ENCODE data around the gene KIF26A. TPM values are rescaled to one million over a fixed set of nuclear protein-coding genes. Genes with fewer than 3 reads are reported as not detected.
"Not testable (repeated sequence)": the region's sequence is repeated elsewhere in the genome, so short reads cannot be mapped to it uniquely, and the experiment has no call there.

KIF26A gene
- total RNA-seq, 2 experiments from 2014 or later = 7.7 to 7.9 TPM

- Mint-ChIP-seq H3K27ac (no peak overlapping the region), H3K4me1 (peaks cover 14% of the 10 kb centered on the region), H3K36me3 (ENCODE audit: low read depth) (no peaks in the 10 kb centered on the region), H3K27me3 (no peaks in the 10 kb centered on the region), H3K9me3 (no peaks in the 10 kb centered on the region), H3K4me3 (no peak overlapping the region)
- CTCF ChIA-PET = interaction anchor here (1.7 kb wide), 1 partner anchor 73 kb away, joined by 4 read pairs; no protein-coding TSS in a partner anchor
- no peak for DNase-seq
- POLR2A ChIA-PET = no interaction called here
These were observed 12.6 kb downstream of the KIF26A start for GRCh38 chr14:104151026-104151381.

GRCh38 chr14:104151566-104152245 lies 13.3 kb downstream of the KIF26A start:
- POLR2A ChIA-PET = interaction anchor here (1.7 kb wide), 1 partner anchor 12 kb away, joined by 4 read pairs; no protein-coding TSS in a partner anchor
- no peak overlapping the region for H3K4me3 Mint-ChIP-seq
- H3K4me1 Mint-ChIP-seq = peaks cover 14% of the 10 kb centered on the region
- no peaks in the 10 kb centered on the region for H3K9me3 Mint-ChIP-seq
- DNase-seq = no peak
- H3K36me3 Mint-ChIP-seq (ENCODE audit: low read depth) = no peaks in the 10 kb centered on the region
- H3K27ac Mint-ChIP-seq = no peak overlapping the region
- no peaks in the 10 kb centered on the region for H3K27me3 Mint-ChIP-seq
- CTCF ChIA-PET = interaction anchor here (1.7 kb wide), 1 partner anchor 74 kb away, joined by 4 read pairs; no protein-coding TSS in a partner anchor

GRCh38 chr14:104152246-104152575 lies 13.8 kb downstream of the KIF26A start:
- no peak overlapping the region for H3K4me3 Mint-ChIP-seq
- peaks cover 14% of the 10 kb centered on the region for H3K4me1 Mint-ChIP-seq
- ChIA-PET CTCF (interaction anchor here (1.7 kb wide), 1 partner anchor 74 kb away, joined by 4 read pairs; no protein-coding TSS in a partner anchor), POLR2A (interaction anchor here (1.7 kb wide), 1 partner anchor 13 kb away, joined by 4 read pairs; no protein-coding TSS in a partner anchor)
- H3K9me3 Mint-ChIP-seq = no peaks in the 10 kb centered on the region
- peak overlapping the region; percentile 54 for H3K27ac Mint-ChIP-seq
- no peak for DNase-seq
- no peaks in the 10 kb centered on the region for H3K27me3 Mint-ChIP-seq
- H3K36me3 Mint-ChIP-seq (ENCODE audit: low read depth) = no peaks in the 10 kb centered on the region

GRCh38 chr14:104152686-104153393 lies 14.5 kb downstream of the KIF26A start:
- CTCF ChIA-PET = no interaction called here
- Mint-ChIP-seq H3K27me3 (no peaks in the 10 kb centered on the region), H3K27ac (peak overlapping the region; percentile 54), H3K4me3 (no peak overlapping the region), H3K9me3 (no peaks in the 10 kb centered on the region), H3K36me3 (ENCODE audit: low read depth) (no peaks in the 10 kb centered on the region), H3K4me1 (peaks cover 14% of the 10 kb centered on the region)
- no peak for DNase-seq
- POLR2A ChIA-PET = interaction anchor here (1.7 kb wide), 1 partner anchor 13 kb away, joined by 4 read pairs; no protein-coding TSS in a partner anchor

GRCh38 chr14:104153394-104153755 lies 15.0 kb downstream of the KIF26A start:
- H3K27me3 Mint-ChIP-seq; H3K4me3 Mint-ChIP-seq; CTCF ChIA-PET; POLR2A ChIA-PET; DNase-seq; H3K36me3 Mint-ChIP-seq (ENCODE audit: low read depth); H3K9me3 Mint-ChIP-seq; H3K27ac Mint-ChIP-seq: not testable (repeated sequence)
- H3K4me1 Mint-ChIP-seq = peaks cover 11% of the 10 kb centered on the region

- H3K36me3 Mint-ChIP-seq (ENCODE audit: low read depth) = no peaks in the 10 kb centered on the region
- peaks cover 11% of the 10 kb centered on the region for H3K4me1 Mint-ChIP-seq
- no peak for DNase-seq
- no peak overlapping the region for H3K27ac Mint-ChIP-seq
- no peaks in the 10 kb centered on the region for H3K27me3 Mint-ChIP-seq
- no peaks in the 10 kb centered on the region for H3K9me3 Mint-ChIP-seq
- ChIA-PET CTCF (no interaction called here), POLR2A (no interaction called here)
- no peak overlapping the region for H3K4me3 Mint-ChIP-seq
These were observed 15.9 kb downstream of the KIF26A start for GRCh38 chr14:104154246-104154645.

GRCh38 chr14:104155513-104155912 lies 17.1 kb downstream of the KIF26A start:
- H3K9me3 Mint-ChIP-seq = no peaks in the 10 kb centered on the region
- POLR2A ChIA-PET = no interaction called here
- H3K27ac Mint-ChIP-seq = no peak overlapping the region
- peaks cover 8% of the 10 kb centered on the region for H3K4me1 Mint-ChIP-seq
- H3K36me3 Mint-ChIP-seq (ENCODE audit: low read depth) = no peaks in the 10 kb centered on the region
- H3K4me3 Mint-ChIP-seq = no peak overlapping the region
- H3K27me3 Mint-ChIP-seq = no peaks in the 10 kb centered on the region
- no peak for DNase-seq
- CTCF ChIA-PET = no interaction called here

GRCh38 chr14:104156142-104156541 lies 17.8 kb downstream of the KIF26A start:
- H3K27ac Mint-ChIP-seq = no peak overlapping the region
- no peaks in the 10 kb centered on the region for H3K36me3 Mint-ChIP-seq (ENCODE audit: low read depth)
- no peaks in the 10 kb centered on the region for H3K9me3 Mint-ChIP-seq
- peaks cover 4% of the 10 kb centered on the region for H3K4me1 Mint-ChIP-seq
- no peaks in the 10 kb centered on the region for H3K27me3 Mint-ChIP-seq
- POLR2A ChIA-PET = no interaction called here
- CTCF ChIA-PET = no interaction called here
- no peak overlapping the region for H3K4me3 Mint-ChIP-seq
- no peak for DNase-seq

GRCh38 chr14:104157016-104157928 lies 18.9 kb downstream of the KIF26A start:
- ChIA-PET POLR2A (no interaction called here), CTCF (no interaction called here)
- no peaks in the 10 kb centered on the region for H3K9me3 Mint-ChIP-seq
- DNase-seq = no peak
- H3K27ac Mint-ChIP-seq = no peak overlapping the region
- H3K36me3 Mint-ChIP-seq (ENCODE audit: low read depth) = no peaks in the 10 kb centered on the region
- H3K4me1 Mint-ChIP-seq = peaks cover 4% of the 10 kb centered on the region
- H3K4me3 Mint-ChIP-seq = no peak overlapping the region
- no peaks in the 10 kb centered on the region for H3K27me3 Mint-ChIP-seq

- Mint-ChIP-seq H3K36me3 (ENCODE audit: low read depth) (no peaks in the 10 kb centered on the region), H3K27me3 (no peaks in the 10 kb centered on the region), H3K9me3 (no peaks in the 10 kb centered on the region), H3K27ac (no peak overlapping the region), H3K4me1 (no peaks in the 10 kb centered on the region), H3K4me3 (no peak overlapping the region)
- CTCF ChIA-PET = no interaction called here
- no peak for DNase-seq
- POLR2A ChIA-PET = no interaction called here
These were observed 20.7 kb downstream of the KIF26A start for GRCh38 chr14:104158827-104159798.

GRCh38 chr14:104159990-104160389 lies 21.6 kb downstream of the KIF26A start:
- Mint-ChIP-seq H3K4me1 (no peaks in the 10 kb centered on the region), H3K27me3 (no peaks in the 10 kb centered on the region), H3K9me3 (no peaks in the 10 kb centered on the region), H3K4me3 (no peak overlapping the region), H3K27ac (no peak overlapping the region), H3K36me3 (ENCODE audit: low read depth) (no peaks in the 10 kb centered on the region)
- POLR2A ChIA-PET = no interaction called here
- no peak for DNase-seq
- CTCF ChIA-PET = no interaction called here

- POLR2A ChIA-PET = no interaction called here
- no peaks in the 10 kb centered on the region for H3K4me1 Mint-ChIP-seq
- CTCF ChIA-PET = no interaction called here
These were observed 23.4 kb downstream of the KIF26A start for GRCh38 chr14:104161602-104162367.

More at GRCh38 chr14:104161602-104162367, 23.4 kb downstream of the KIF26A start:
- Mint-ChIP-seq H3K4me3 (no peak overlapping the region), H3K27ac (no peak overlapping the region), H3K9me3 (no peaks in the 10 kb centered on the region), H3K27me3 (no peaks in the 10 kb centered on the region), H3K36me3 (ENCODE audit: low read depth) (no peaks in the 10 kb centered on the region)
- DNase-seq = no peak
